Stomach (tissue), 9 donors: ENCODE results near the gene TP53BP2. TPM values are rescaled to one million over a fixed set of nuclear protein-coding genes. Genes with fewer than 3 reads are reported as not detected.

ENCODE experiments used
- DNase-seq, 2 donors: peaks; one replicate each; pipeline versions ENCODE4 v3.0.0 to v3.0.0-alpha.2; 2013 to 2019
- H3K27ac ChIP-seq, 5 donors: fragments of 200-600 bp in 4 of 5; sonication (generic) in 4 of 5; one replicate each; pipeline ENCODE4 v1.5.1; 2013 to 2019; ENCODE audit warnings: mild to moderate bottlenecking in 1 of 5, moderate library complexity in 1 of 5
- H3K27me3 ChIP-seq, 3 donors: fragments of 200-600 bp; sonication (generic); one replicate each; pipeline ENCODE4 v1.5.1; 2017 to 2019; ENCODE audit warnings: mixed run types in 1 of 3
- H3K36me3 ChIP-seq, 4 donors: fragments of 200-600 bp; sonication (generic); 1 replicate in 3 of 4; 2 replicates in 1 of 4; pipeline ENCODE4 v1.5.1; 2016 to 2019
- H3K4me1 ChIP-seq, 4 donors: fragments of 200-600 bp; sonication (generic); one replicate each; pipeline ENCODE4 v1.5.1; 2016 to 2019
- H3K4me3 ChIP-seq, 4 donors: fragments of 200-600 bp; sonication (generic) in 3 of 4; one replicate each; pipeline ENCODE4 v1.5.1; 2016 to 2019; ENCODE audit warnings: mild to moderate bottlenecking in 1 of 4
- H3K9me3 ChIP-seq, 4 donors: fragments of 200-600 bp; sonication (generic); one replicate each; pipeline ENCODE4 v1.5.1; 2016 to 2019
- EP300 ChIP-seq: sonication (generic); formaldehyde crosslinking; IDR thresholded peaks from one replicate; pipeline ENCODE4 v1.6.1; 2017; ENCODE audit warnings: antibody characterized with exemption
- POLR2A ChIP-seq, 4 donors: fragments of 450-650 bp; IDR thresholded peaks; one replicate each; pipeline ENCODE4 v1.6.1; 2016; ENCODE audit warnings: antibody characterized with exemption in 4 of 4, control low read depth in 2 of 4, mild to moderate bottlenecking in 1 of 4, moderate library complexity in 1 of 4
- POLR2AphosphoS5 ChIP-seq, 3 donors: sonication (generic); formaldehyde crosslinking; IDR thresholded peaks; one replicate each; pipeline ENCODE4 v1.6.1; 2016; ENCODE audit warnings: antibody characterized with exemption in 3 of 3
- WGBS, 5 donors: extraction: QIAGEN DNeasy Blood & Tissue Kit in 3 of 5; methylation state at CpG; one replicate each; pipeline versions ENCODE4 v1.1.5 to v1.1.7; 2013 to 2018; 5-methylcytosine and 5-hydroxymethylcytosine counted together
- intact Hi-C: fragments of 100-400 bp; cut with DNase I; formaldehyde crosslinking; loops from one replicate; pipeline ENCODE4 v1.15.1; 2023; ENCODE audit warnings: low total_unique reads
- polyA plus RNA-seq, 3 donors: library from polyadenylated mRNA; stranded (reverse); fragments of 200-250 nt; gene quantifications; one replicate each; pipeline ENCODE4 v1.2.3, GENCODE V29; 2013
- total RNA-seq, 5 donors: library from RNA; depleted of rRNA; stranded (reverse); fragments of >200 nt; gene quantifications; one replicate each; pipeline versions ENCODE4 v1.1.0 to v1.2.3, GENCODE V29; 2014 to 2016
- TF ChIP-seq, protein P1 (sequence below), 7 experiments: fragments of 450-650 bp in 4 of 7; fragments of 200-600 bp in 3 of 7; sonication (generic) in 3 of 7; IDR thresholded peaks; one replicate each; pipeline ENCODE4 v1.5.1; 2016 to 2019; ENCODE audit warnings: antibody characterized with exemption in 7 of 7, control low read depth in 2 of 7, mild to moderate bottlenecking in 1 of 7
- donor health status: healthy with polysubstance abuse.
- donor health status: Bipolar disorder and iron deficiency.
- donor health status: healthy.

Gene TP53BP2
- total and polyA plus RNA-seq, 8 donors: 6.9 to 157 (median 32.9) TPM

DNA sequence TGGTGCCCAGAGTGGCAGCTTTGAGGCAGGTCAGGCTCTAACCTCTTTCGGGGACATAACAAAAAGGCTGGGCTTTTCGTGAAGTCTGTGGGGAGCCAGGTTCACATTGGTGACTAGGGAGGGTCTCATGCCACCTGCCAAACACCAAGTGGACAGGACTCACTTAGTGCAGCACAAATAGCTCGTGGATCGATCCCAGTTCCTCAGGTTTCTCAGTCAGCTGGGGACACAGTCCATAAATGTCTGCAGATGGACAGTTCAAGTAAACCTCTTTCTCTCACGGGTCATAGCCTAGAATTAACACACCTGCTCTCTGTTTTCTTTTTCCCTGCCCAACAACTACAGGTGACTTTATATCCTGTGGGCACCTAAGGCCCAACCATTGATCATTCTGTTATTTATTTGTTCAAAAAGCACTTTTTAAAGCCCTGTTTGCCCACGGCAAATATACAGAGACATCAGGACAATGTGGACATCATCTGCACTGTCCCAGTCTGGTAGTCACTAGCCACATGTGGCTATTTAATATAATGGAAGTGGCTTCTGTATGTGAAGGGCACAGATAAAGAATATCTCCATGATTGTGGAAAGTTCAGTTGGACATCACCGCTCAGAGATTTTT, 79.9 kb downstream of the TP53BP2 start:
- peak in 1 of 2 donors; percentile 23 for DNase-seq
- H3K4me3 ChIP-seq: no peak overlapping the region
- peaks cover 69 to 84% (median 83%) of the 10 kb centered on the region in 4 donors for H3K36me3 ChIP-seq
- no peak for TF ChIP-seq EP300
- no peak for TF ChIP-seq POLR2AphosphoS5 (IDR thresholded peaks at IDR 0.05)
- TF ChIP-seq POLR2A (IDR thresholded peaks at IDR 0.05): no peak
- TF ChIP-seq, protein P1, sequence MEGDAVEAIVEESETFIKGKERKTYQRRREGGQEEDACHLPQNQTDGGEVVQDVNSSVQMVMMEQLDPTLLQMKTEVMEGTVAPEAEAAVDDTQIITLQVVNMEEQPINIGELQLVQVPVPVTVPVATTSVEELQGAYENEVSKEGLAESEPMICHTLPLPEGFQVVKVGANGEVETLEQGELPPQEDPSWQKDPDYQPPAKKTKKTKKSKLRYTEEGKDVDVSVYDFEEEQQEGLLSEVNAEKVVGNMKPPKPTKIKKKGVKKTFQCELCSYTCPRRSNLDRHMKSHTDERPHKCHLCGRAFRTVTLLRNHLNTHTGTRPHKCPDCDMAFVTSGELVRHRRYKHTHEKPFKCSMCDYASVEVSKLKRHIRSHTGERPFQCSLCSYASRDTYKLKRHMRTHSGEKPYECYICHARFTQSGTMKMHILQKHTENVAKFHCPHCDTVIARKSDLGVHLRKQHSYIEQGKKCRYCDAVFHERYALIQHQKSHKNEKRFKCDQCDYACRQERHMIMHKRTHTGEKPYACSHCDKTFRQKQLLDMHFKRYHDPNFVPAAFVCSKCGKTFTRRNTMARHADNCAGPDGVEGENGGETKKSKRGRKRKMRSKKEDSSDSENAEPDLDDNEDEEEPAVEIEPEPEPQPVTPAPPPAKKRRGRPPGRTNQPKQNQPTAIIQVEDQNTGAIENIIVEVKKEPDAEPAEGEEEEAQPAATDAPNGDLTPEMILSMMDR (IDR thresholded peaks at IDR 0.05): no peak
- H3K27me3 ChIP-seq: no peaks in the 10 kb centered on the region
- H3K9me3 ChIP-seq: no peaks in the 10 kb centered on the region
- peaks cover 2 to 18% (median 8%) of the 10 kb centered on the region in 4 donors for H3K4me1 ChIP-seq
- WGBS, 5 donors: 48 to 61% (median 59%) methylated on average over 7 of the region's 7 CpGs
- peak overlapping the region in 3 of 5 donors; percentile 7 to 32 (median 8) for H3K27ac ChIP-seq
- intact Hi-C loops: no loop called here

DNA sequence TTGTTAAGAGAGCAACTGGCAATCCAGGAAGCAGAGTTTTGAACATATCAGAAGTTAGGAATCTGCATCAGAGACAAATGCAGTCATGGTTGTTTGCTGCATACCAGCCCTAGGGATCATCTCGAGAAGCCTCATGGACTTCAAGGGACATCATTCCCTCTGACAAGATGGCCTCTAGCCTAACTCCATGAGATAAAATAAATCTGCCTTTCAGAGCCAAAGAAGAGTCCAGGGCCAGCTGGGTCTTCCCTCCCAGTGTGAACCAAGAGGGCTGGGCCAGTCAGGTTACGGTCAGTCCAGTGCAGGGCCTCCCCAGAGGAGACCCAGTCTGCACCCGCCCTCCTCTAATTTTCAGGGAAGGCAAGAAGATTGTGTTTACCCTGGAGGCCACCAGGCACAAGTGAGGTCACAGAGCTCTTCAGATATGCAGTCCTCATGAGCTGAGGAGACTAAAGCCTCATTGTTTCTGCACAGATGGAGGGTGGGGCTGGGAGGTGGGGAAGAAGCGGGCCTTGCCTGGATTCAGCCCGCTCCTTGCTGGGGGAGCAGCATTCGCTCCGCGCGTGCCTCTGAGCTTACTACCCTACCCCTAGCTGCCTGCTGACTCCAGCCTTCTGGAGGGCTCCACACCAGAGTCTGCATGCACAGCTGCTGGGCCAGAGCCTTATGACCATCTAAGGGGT, 80.6 kb downstream of the TP53BP2 start:
- TF ChIP-seq POLR2AphosphoS5 (IDR thresholded peaks at IDR 0.05) (peak in 1 of 3 donors; percentile 17), POLR2A (IDR thresholded peaks at IDR 0.05) (no peak)
- WGBS, 5 donors: 33 to 55% (median 42%) methylated on average over 4 to 9 of the region's 9 CpGs
- Histone ChIP-seq H3K4me1 (peaks cover 0 to 12% (median 4%) of the 10 kb centered on the region in 4 donors), H3K9me3 (no peaks in the 10 kb centered on the region), H3K36me3 (peaks cover 69 to 84% (median 83%) of the 10 kb centered on the region in 4 donors), H3K27me3 (no peaks in the 10 kb centered on the region), H3K4me3 (no peak overlapping the region), H3K27ac (peak overlapping the region in 3 of 5 donors; percentile 8 to 35 (median 32))
- intact Hi-C loops: no loop called here
- DNase-seq: peak in 1 of 2 donors; percentile 87

DNA sequence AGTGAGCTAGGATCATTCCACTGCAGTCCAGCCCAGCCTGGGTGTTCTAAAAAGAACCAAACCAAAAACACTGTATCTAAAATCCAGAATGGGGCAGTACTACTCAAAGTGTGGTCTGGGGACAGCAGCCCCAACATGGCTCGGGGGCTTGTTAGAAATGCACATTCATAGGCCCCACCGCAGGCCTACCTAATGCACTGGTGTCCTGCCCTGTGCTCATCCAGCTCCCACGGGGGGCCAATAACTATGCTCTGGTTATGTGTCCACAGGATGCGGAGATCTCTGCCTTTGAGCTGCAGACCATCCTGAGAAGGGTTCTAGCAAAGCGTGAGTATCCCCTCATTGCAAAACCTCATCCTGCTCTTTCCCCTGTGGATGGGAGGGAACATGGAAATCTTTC, 81.9 kb downstream of the TP53BP2 start:
- TF ChIP-seq, protein P1 (IDR thresholded peaks at IDR 0.05): no peak
- TF ChIP-seq POLR2AphosphoS5 (IDR thresholded peaks at IDR 0.05) (no peak), POLR2A (IDR thresholded peaks at IDR 0.05) (no peak), EP300 (no peak)
- DNase-seq: no peak
- 90 to 98% (median 92%) methylated on average over 5 of the region's 5 CpGs for WGBS, 5 donors
- H3K9me3 ChIP-seq: no peaks in the 10 kb centered on the region
- no peaks in the 10 kb centered on the region for H3K27me3 ChIP-seq
- H3K4me1 ChIP-seq: peaks cover 0 to 12% (median 4%) of the 10 kb centered on the region in 4 donors
- no peak overlapping the region for H3K27ac ChIP-seq
- no peak overlapping the region for H3K4me3 ChIP-seq
- H3K36me3 ChIP-seq: peaks cover 68 to 84% (median 83%) of the 10 kb centered on the region in 4 donors
- intact Hi-C loops: no loop called here

- peaks cover 0 to 12% (median 4%) of the 10 kb centered on the region in 4 donors for H3K4me1 ChIP-seq
- H3K9me3 ChIP-seq: no peaks in the 10 kb centered on the region
- DNase-seq: peak in 1 of 2 donors; percentile 24
- peaks cover 72 to 88% (median 88%) of the 10 kb centered on the region in 4 donors for H3K36me3 ChIP-seq
- no peak for TF ChIP-seq EP300
- TF ChIP-seq POLR2A (IDR thresholded peaks at IDR 0.05): no peak
- no peak for TF ChIP-seq POLR2AphosphoS5 (IDR thresholded peaks at IDR 0.05)
- TF ChIP-seq, protein P1 (IDR thresholded peaks at IDR 0.05): no peak
- H3K27ac ChIP-seq: no peak overlapping the region
- H3K4me3 ChIP-seq: no peak overlapping the region
- H3K27me3 ChIP-seq: no peaks in the 10 kb centered on the region
- 88 to 96% (median 90%) methylated on average over 5 of the region's 5 CpGs for WGBS, 5 donors
- intact Hi-C loops: no loop called here
Observed at GRCh38 chr1:223763251-223763650, 82.5 kb downstream of the TP53BP2 start.
